ENCODE data around the gene ZNF536. TPM values are rescaled to one million over a fixed set of nuclear protein-coding genes. Genes with fewer than 3 reads are reported as not detected.
A peak's percentile ranks its signal among the peaks of the same experiment; 100 is the strongest.

Gene ZNF536
- total and polyA plus RNA-seq, 12 donors = 0.22 to 10.7 (median 3.7) TPM

- no peak for TF ChIP-seq CTCF (IDR thresholded peaks at IDR 0.05)
- Histone ChIP-seq H3K4me3 (no peak overlapping the region), H3K9me3 (no peaks in the 10 kb centered on the region), H3K27ac (no peak overlapping the region), H3K27me3 (peaks cover 0 to 33% (median 8%) of the 10 kb centered on the region in 7 donors), H3K4me1 (peaks cover 0 to 17% (median 10%) of the 10 kb centered on the region in 9 donors), H3K36me3 (no peaks in the 10 kb centered on the region)
- intact Hi-C loops (cut with DNase I) = no loop called here
- DNase-seq (peak in 1 of 2 donors; percentile 19), ATAC-seq (peak; percentile 75 to 95 (median 83))
- WGBS, 2 donors = 27 to 35% methylated on average over 12 of the region's 12 CpGs
Measured at GRCh38 chr19:30387311-30388115, 15.3 kb downstream of the ZNF536 start.

DNA sequence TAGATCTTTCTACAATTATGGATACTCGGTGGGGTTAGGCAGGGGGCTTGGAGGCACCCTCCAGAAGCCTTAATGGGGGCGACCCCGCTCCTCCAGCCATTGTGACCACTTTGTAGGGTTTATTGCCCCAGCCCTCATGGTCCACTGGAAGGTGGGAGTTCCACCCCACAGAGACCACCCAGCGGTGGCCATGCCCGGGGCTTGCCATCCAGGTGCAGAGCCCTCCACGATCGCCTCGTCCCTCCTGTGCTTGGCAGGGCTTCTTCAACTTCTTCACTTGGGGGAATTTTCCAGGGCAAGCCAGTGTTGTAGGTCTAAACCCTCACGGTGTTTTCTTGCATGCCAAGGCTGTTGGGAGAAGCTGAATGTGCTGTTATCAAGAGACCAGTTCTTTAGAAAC lies 16.1 kb downstream of the ZNF536 start:
- no peaks in the 10 kb centered on the region for H3K36me3 ChIP-seq
- H3K27me3 ChIP-seq = peaks cover 0 to 35% (median 9%) of the 10 kb centered on the region in 7 donors
- intact Hi-C loops (cut with DNase I) = no loop called here
- 88 to 91% methylated on average over 9 of the region's 9 CpGs for WGBS, 2 donors
- no peaks in the 10 kb centered on the region for H3K9me3 ChIP-seq
- H3K4me3 ChIP-seq = no peak overlapping the region
- H3K4me1 ChIP-seq = peaks cover 0 to 17% (median 10%) of the 10 kb centered on the region in 9 donors
- no peak overlapping the region for H3K27ac ChIP-seq
- no peak for DNase-seq
- no peak for TF ChIP-seq CTCF (IDR thresholded peaks at IDR 0.05)
- no peak for ATAC-seq

DNA sequence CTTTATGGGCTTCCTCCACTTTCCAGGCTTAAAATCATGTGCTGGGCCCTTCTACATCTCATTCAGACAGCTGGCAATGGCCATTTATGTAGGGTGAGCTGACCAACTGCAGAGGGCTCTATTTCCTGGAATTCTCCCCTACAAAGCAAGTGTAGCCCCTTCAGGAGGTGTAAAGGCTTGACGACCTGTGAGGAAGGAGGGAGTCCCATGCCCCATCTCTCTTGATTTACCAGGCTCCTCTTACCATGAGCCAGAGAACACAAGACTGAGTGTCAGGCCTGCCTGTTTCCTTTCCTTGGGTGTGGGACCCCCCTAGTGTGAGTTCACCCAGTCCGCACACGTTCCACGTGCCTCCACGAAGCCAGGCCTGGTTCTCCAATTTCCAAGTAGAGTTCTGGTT lies 16.6 kb downstream of the ZNF536 start:
- H3K27ac ChIP-seq = no peak overlapping the region
- H3K9me3 ChIP-seq = no peaks in the 10 kb centered on the region
- no peaks in the 10 kb centered on the region for H3K36me3 ChIP-seq
- WGBS, 2 donors = 91 to 92% methylated on average over 5 of the region's 5 CpGs
- H3K4me1 ChIP-seq = peaks cover 0 to 17% (median 10%) of the 10 kb centered on the region in 9 donors
- peaks cover 0 to 40% (median 12%) of the 10 kb centered on the region in 7 donors for H3K27me3 ChIP-seq
- intact Hi-C loops (cut with DNase I) = no loop called here
- no peak for ATAC-seq
- no peak overlapping the region for H3K4me3 ChIP-seq
- no peak for DNase-seq
- no peak for TF ChIP-seq CTCF (IDR thresholded peaks at IDR 0.05)

- DNase-seq = no peak
- 81% methylated on average over 9 of the region's 9 CpGs for WGBS, 2 donors
- no peak for TF ChIP-seq CTCF (IDR thresholded peaks at IDR 0.05)
- Histone ChIP-seq H3K4me1 (peaks cover 0 to 17% (median 10%) of the 10 kb centered on the region in 9 donors), H3K9me3 (no peaks in the 10 kb centered on the region), H3K27me3 (peaks cover 0 to 48% (median 19%) of the 10 kb centered on the region in 7 donors), H3K4me3 (no peak overlapping the region), H3K36me3 (no peaks in the 10 kb centered on the region), H3K27ac (no peak overlapping the region)
- intact Hi-C loops (cut with DNase I) = no loop called here
- no peak for ATAC-seq
Measured at GRCh38 chr19:30390356-30390988, 18.3 kb downstream of the ZNF536 start.
